GM13976 (cell line): ENCODE data around the gene NEK6.

Source experiments
- DNase-seq: peaks from one replicate; pipeline ENCODE4 v3.0.0; 2012; ENCODE audit warnings: low spot score
- CTCF ChIP-seq: IDR thresholded peaks from 2 replicates; pipeline ENCODE4 v1.5.1; 2012; ENCODE audit warnings: borderline replicate concordance, mild to moderate bottlenecking; ENCODE audit not compliant: insufficient read depth; ENCODE audit errors: extremely low read depth, missing control alignments, control extremely low read depth
- in situ Hi-C: fragments of 300-500 bp; cut with MboI; formaldehyde crosslinking; loops from one replicate; pipeline ENCODE4 v1.12.0; 2022; ENCODE audit warnings: low sequenced_read_pairs, mixed read lengths, inconsistent platforms; ENCODE audit not compliant: unreplicated experiment

Gene NEK6

GRCh38 chr9:124274738-124275137 lies 17.0 kb downstream of the NEK6 start:
- no peak for TF ChIP-seq CTCF
- in situ Hi-C loops: no loop called here

GRCh38 chr9:124277420-124277819 lies 19.7 kb downstream of the NEK6 start:
- DNase-seq: no peak
- no peak for TF ChIP-seq CTCF
- in situ Hi-C loops: no loop called here

More at GRCh38 chr9:124274738-124275137, 17.0 kb downstream of the NEK6 start:
- DNase-seq: no peak

- in situ Hi-C loops: no loop called here
- DNase-seq: no peak
- TF ChIP-seq CTCF: no peak
These were observed 20.3 kb downstream of the NEK6 start for GRCh38 chr9:124278054-124278540.

- no peak for DNase-seq
- no peak for TF ChIP-seq CTCF
- in situ Hi-C loops: no loop called here
These were observed 21.9 kb downstream of the NEK6 start for GRCh38 chr9:124279531-124280175.

GRCh38 chr9:124280176-124280691 lies 22.5 kb downstream of the NEK6 start:
- DNase-seq: no peak
- no peak for TF ChIP-seq CTCF
- in situ Hi-C loops: no loop called here

- in situ Hi-C loops: no loop called here
- no peak for TF ChIP-seq CTCF
- DNase-seq: no peak
These were observed 24.2 kb downstream of the NEK6 start for GRCh38 chr9:124281931-124282371.
